ENCODE measurements around the gene ARL13A.

DNA sequence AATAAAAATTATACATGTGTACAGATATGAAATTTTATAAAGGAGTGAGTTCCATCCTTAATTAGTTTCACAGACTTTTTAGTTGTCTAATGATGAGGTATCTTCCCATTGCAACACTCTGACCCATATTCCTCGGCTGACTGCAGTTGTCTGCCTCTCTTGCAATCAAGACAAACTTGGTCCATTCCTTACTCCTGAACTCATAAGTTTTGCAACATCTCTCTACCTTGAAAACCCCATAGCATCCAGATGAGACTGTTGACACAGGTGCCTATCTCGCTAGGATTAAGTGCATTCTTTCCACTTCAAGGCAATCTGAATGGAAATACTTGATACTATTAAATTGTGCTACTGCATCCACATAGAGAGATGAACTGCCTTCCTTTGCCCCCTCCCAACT, 43.1 kb upstream of the ARL13A start:
- TF ChIP-seq CTCF (IDR thresholded peaks at IDR 0.05) (no peak), POLR2A (IDR thresholded peaks at IDR 0.05) (no peak)

All from body of pancreas (tissue), 4 donors.